Lung (tissue), 16 donors: ENCODE results near the gene SULT4A1. TPM values are rescaled to one million over a fixed set of nuclear protein-coding genes. Genes with fewer than 3 reads are reported as not detected.

Source experiments
- ATAC-seq: fragments of 200-7000 bp; cut with Tn5 transposase; one replicate; pipeline ENCODE4 v1.9.1; 2020; ENCODE audit warnings: moderate number of reproducible peaks; ENCODE audit not compliant: insufficient read depth, low FRiP score
- DNase-seq, 3 donors: peaks; one replicate each; pipeline ENCODE4 v3.0.0-alpha.2; 2013 to 2017
- H3K27ac ChIP-seq, 2 donors: one replicate each; pipeline ENCODE4 v1.5.1; 2013; ENCODE audit warnings: mild to moderate bottlenecking in 2 of 2, moderate library complexity in 2 of 2, control low read depth in 1 of 2, inconsistent platforms in 1 of 2, low read depth in 1 of 2, low read length in 1 of 2
- H3K27me3 ChIP-seq, 3 donors: one replicate each; pipeline ENCODE4 v1.5.1; 2013; ENCODE audit warnings: low read length in 2 of 3; ENCODE audit not compliant: control insufficient read depth in 3 of 3, insufficient read depth in 3 of 3
- H3K36me3 ChIP-seq, 4 donors: one replicate each; pipeline ENCODE4 v1.5.1; 2013; ENCODE audit warnings: low read length in 4 of 4, mild to moderate bottlenecking in 1 of 4, moderate library complexity in 1 of 4; ENCODE audit not compliant: control insufficient read depth in 4 of 4, insufficient read depth in 4 of 4
- H3K4me1 ChIP-seq, 5 donors: one replicate each; pipeline ENCODE4 v1.5.1; 2013; ENCODE audit warnings: low read length in 5 of 5, mild to moderate bottlenecking in 2 of 5, moderate library complexity in 1 of 5; ENCODE audit not compliant: control insufficient read depth in 5 of 5, insufficient read depth in 5 of 5
- H3K4me3 ChIP-seq: one replicate; pipeline ENCODE4 v1.5.1; 2013; ENCODE audit warnings: mild to moderate bottlenecking, control low read depth, moderate library complexity
- H3K9ac ChIP-seq, 2 donors: one replicate each; pipeline ENCODE4 v1.5.1; 2013; ENCODE audit warnings: low read length in 2 of 2, control low read depth in 1 of 2; ENCODE audit not compliant: insufficient read depth in 1 of 2
- H3K9me3 ChIP-seq, 4 donors: one replicate each; pipeline ENCODE4 v1.5.1; 2013; ENCODE audit warnings: low read length in 3 of 4, mild to moderate bottlenecking in 1 of 4, moderate library complexity in 1 of 4; ENCODE audit not compliant: control insufficient read depth in 4 of 4, insufficient read depth in 3 of 4
- WGBS, 2 donors: extraction: QIAGEN DNeasy Blood & Tissue Kit; methylation state at CpG; one replicate each; pipeline ENCODE4 v1.1.7; 2013; 5-methylcytosine and 5-hydroxymethylcytosine counted together
- long read RNA-seq, 5 donors: transcript quantifications; one replicate each; lab custom pipeline, GENCODE V29; 2026
- polyA plus RNA-seq, 2 donors: library from polyadenylated mRNA; stranded (reverse); fragments of 200-250 nt; gene quantifications; one replicate each; pipeline ENCODE4 v1.2.1, GENCODE V29; 2013
- total RNA-seq, 2 donors: library from RNA; depleted of rRNA in 1 of 2; stranded (reverse); fragments of >200 nt in 1 of 2; gene quantifications; one replicate each; pipeline ENCODE4 v1.2.1, GENCODE V29; 2014 to 2021
- TF ChIP-seq, protein P1 (sequence below): IDR thresholded peaks from 2 replicates; pipeline ENCODE4 v1.5.1; 2012; ENCODE audit warnings: mild to moderate bottlenecking; ENCODE audit errors: control extremely low read depth, extremely low read depth
- donor health status: control.
- donor health status: control.
- donor health status: Bipolar disorder and iron deficiency.
- donor health status: healthy.
- donor health status: DM: yes; HTN: yes; CAD: no.

The SULT4A1 gene
- total RNA-seq = under 1 TPM in 1 of 2 donors, not detected in 1; 0.31 TPM
- under 1 TPM; 0.06 to 0.26 TPM for polyA plus RNA-seq
- long read RNA-seq, donor 1 = 0 reads
- long read RNA-seq, donor 2 = 0 reads
- long read RNA-seq, donor 3 = 0 reads
- long read RNA-seq, donor 4 = 0 reads
- long read RNA-seq, donor 5 = 0 reads

- Histone ChIP-seq H3K27me3 (peaks cover 0 to 35% (median 23%) of the 10 kb centered on the region in 3 donors), H3K9me3 (peaks cover 0 to 7% (median 0%) of the 10 kb centered on the region in 4 donors), H3K27ac (no peak within 1 kb of the TSS), H3K4me3 (no peak within 1 kb of the TSS), H3K36me3 (no peaks in the 10 kb centered on the region), H3K9ac (no peak within 1 kb of the TSS), H3K4me1 (peaks cover 0 to 4% (median 0%) of the 10 kb centered on the region in 5 donors)
- DNase-seq (peak; percentile 16 to 51 (median 22)), ATAC-seq (no peak)
- TF ChIP-seq, protein P1, sequence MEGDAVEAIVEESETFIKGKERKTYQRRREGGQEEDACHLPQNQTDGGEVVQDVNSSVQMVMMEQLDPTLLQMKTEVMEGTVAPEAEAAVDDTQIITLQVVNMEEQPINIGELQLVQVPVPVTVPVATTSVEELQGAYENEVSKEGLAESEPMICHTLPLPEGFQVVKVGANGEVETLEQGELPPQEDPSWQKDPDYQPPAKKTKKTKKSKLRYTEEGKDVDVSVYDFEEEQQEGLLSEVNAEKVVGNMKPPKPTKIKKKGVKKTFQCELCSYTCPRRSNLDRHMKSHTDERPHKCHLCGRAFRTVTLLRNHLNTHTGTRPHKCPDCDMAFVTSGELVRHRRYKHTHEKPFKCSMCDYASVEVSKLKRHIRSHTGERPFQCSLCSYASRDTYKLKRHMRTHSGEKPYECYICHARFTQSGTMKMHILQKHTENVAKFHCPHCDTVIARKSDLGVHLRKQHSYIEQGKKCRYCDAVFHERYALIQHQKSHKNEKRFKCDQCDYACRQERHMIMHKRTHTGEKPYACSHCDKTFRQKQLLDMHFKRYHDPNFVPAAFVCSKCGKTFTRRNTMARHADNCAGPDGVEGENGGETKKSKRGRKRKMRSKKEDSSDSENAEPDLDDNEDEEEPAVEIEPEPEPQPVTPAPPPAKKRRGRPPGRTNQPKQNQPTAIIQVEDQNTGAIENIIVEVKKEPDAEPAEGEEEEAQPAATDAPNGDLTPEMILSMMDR = no peak
- WGBS, 2 donors = 3% methylated on average over 78 to 121 of the region's 121 CpGs
Measured at GRCh38 chr22:43862074-43862881, at the start of gene SULT4A1. Gene SULT4A1, minus strand, starts transcription at chr22:43862513. Its CDS starts 131 bp downstream, at chr22:43862382.

- Histone ChIP-seq H3K27me3 (peaks cover 0 to 7% (median 0%) of the 10 kb centered on the region in 3 donors), H3K4me1 (no peaks in the 10 kb centered on the region), H3K9ac (no peak overlapping the region), H3K36me3 (no peaks in the 10 kb centered on the region), H3K27ac (no peak overlapping the region), H3K4me3 (no peak overlapping the region), H3K9me3 (peaks cover 0 to 6% (median 0%) of the 10 kb centered on the region in 4 donors)
- DNase-seq (no peak), ATAC-seq (no peak)
- 16 to 20% methylated on average over 4 of the region's 4 CpGs for WGBS, 2 donors
- TF ChIP-seq, protein P1 = no peak
Measured at GRCh38 chr22:43911351-43911750, 49.0 kb upstream of the SULT4A1 start.

DNA sequence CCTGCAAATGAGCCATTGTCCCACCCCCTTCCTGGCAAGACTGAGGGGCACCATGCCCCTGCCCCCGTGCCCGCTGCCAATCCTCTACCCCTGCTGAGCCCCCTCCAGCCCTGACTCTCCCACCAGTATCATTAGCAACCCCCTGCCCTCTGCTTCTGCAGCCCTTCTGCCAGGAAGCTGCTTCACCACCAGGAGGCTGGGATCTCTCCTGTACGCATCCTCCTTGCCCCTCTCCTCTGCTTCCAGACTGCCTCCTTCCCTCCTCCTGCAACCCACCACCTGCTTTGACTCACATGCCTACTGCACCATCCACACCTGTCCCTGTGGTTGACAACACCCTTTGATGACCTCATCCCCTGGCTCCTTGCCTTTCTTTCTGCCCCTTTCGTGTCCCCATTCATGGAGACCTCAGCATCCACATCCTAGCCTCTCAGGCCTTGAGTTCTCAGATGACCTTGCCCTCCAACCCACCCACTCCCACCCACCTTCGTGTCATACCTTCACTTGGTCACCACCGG is 47.9 kb upstream of the SULT4A1 start:
- ATAC-seq (no peak), DNase-seq (no peak)
- TF ChIP-seq, protein P1 = no peak
- Histone ChIP-seq H3K4me1 (no peaks in the 10 kb centered on the region), H3K36me3 (no peaks in the 10 kb centered on the region), H3K4me3 (no peak overlapping the region), H3K9me3 (peaks cover 0 to 3% (median 0%) of the 10 kb centered on the region in 4 donors), H3K27ac (no peak overlapping the region), H3K27me3 (peaks cover 0 to 7% (median 0%) of the 10 kb centered on the region in 3 donors), H3K9ac (no peak overlapping the region)
- WGBS, 2 donors = 67 to 74% methylated on average over 6 of the region's 6 CpGs
